IMR-90 (cell line): ENCODE measurements around the gene UNKL.

Experiments
- CEBPB ChIP-seq: IDR thresholded peaks from 2 replicates; pipeline ENCODE4 v1.6.1; 2012; ENCODE audit warnings: low read depth, low read length, improper control_type of control experiment
- CTCF ChIP-seq: conservative IDR thresholded peaks from 2 replicates; pipeline ENCODE4 v1.5.1; 2012; ENCODE audit warnings: mild to moderate bottlenecking, low read depth, low read length, improper control_type of control experiment
- ELK1 ChIP-seq: fragments of 150-350 bp; IDR thresholded peaks from 2 replicates; pipeline ENCODE4 v1.6.1; 2016; ENCODE audit warnings: low read depth, mild to moderate bottlenecking, low read length, moderate library complexity, borderline replicate concordance
- POLR2A ChIP-seq: IDR thresholded peaks from 2 replicates; pipeline ENCODE4 v1.6.1; 2012; ENCODE audit warnings: mild to moderate bottlenecking, low read depth, low read length
- RAD21 ChIP-seq: IDR thresholded peaks from 2 replicates; pipeline ENCODE4 v1.6.1; 2012; ENCODE audit warnings: low read length, improper control_type of control experiment

GRCh38 chr16:1412847-1413246 is 1.7 kb downstream of the UNKL start:
- TF ChIP-seq RAD21, result no peak
- TF ChIP-seq ELK1, result no peak
- TF ChIP-seq CTCF, result no peak
- TF ChIP-seq POLR2A, result no peak
- no peak for TF ChIP-seq CEBPB
